Fibroblast of pulmonary artery (primary cell): Measurements from ENCODE around the gene BAK1.

Experiments
- DNase-seq: peaks from one replicate; pipeline ENCODE4 v3.0.0-alpha.2; 2010; ENCODE audit warnings: low read depth
- H3K4me3 ChIP-seq: replicated peaks from 2 replicates; pipeline ENCODE4 v1.5.1; 2011; ENCODE audit warnings: low read depth, mild to moderate bottlenecking, control low read depth, low read length, moderate library complexity
- TF ChIP-seq, protein P1 (sequence below): IDR thresholded peaks from 2 replicates; pipeline ENCODE4 v1.5.1; 2011; ENCODE audit warnings: mild to moderate bottlenecking, control low read depth, low read length, inconsistent platforms; ENCODE audit errors: missing control alignments

BAK1 gene

DNA sequence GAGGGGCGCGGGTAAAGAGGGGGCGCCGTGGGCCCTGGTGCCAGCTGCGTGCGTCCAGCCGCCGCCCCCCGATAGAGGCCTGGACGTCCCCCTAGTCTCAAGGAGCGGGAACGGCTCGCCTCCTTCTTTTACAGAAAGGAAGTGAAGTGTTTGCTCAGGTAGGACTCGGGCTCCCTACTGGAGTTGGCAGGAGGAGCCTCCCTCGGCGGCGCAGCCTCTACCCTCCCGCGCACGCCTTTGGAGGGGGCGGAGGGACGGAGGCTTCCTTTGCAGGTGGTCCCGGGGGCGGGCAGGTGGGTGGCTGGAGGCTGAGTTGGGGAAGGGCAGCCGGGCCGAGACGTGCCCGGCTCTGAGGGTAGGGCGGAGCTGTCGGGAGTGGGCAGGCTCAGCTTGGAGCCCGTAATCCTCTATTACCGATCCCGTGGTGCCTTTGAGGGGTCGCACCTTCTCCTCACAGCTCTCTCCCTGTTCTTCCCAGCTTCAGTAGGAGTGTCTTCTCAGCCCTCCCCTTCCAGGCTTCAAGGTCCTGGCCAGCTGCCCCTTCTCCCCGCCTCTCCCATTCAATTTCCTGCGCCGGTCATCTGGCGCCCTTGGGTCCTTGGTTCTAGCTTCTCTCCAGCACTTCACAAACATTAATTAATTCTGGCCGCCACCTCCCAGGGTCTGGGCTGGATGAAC is 41.8 kb upstream of the BAK1 start:
- H3K4me3 ChIP-seq, result peak overlapping the region; percentile 63
- TF ChIP-seq, protein P1, sequence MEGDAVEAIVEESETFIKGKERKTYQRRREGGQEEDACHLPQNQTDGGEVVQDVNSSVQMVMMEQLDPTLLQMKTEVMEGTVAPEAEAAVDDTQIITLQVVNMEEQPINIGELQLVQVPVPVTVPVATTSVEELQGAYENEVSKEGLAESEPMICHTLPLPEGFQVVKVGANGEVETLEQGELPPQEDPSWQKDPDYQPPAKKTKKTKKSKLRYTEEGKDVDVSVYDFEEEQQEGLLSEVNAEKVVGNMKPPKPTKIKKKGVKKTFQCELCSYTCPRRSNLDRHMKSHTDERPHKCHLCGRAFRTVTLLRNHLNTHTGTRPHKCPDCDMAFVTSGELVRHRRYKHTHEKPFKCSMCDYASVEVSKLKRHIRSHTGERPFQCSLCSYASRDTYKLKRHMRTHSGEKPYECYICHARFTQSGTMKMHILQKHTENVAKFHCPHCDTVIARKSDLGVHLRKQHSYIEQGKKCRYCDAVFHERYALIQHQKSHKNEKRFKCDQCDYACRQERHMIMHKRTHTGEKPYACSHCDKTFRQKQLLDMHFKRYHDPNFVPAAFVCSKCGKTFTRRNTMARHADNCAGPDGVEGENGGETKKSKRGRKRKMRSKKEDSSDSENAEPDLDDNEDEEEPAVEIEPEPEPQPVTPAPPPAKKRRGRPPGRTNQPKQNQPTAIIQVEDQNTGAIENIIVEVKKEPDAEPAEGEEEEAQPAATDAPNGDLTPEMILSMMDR, result no peak
- DNase-seq, result no peak

DNA sequence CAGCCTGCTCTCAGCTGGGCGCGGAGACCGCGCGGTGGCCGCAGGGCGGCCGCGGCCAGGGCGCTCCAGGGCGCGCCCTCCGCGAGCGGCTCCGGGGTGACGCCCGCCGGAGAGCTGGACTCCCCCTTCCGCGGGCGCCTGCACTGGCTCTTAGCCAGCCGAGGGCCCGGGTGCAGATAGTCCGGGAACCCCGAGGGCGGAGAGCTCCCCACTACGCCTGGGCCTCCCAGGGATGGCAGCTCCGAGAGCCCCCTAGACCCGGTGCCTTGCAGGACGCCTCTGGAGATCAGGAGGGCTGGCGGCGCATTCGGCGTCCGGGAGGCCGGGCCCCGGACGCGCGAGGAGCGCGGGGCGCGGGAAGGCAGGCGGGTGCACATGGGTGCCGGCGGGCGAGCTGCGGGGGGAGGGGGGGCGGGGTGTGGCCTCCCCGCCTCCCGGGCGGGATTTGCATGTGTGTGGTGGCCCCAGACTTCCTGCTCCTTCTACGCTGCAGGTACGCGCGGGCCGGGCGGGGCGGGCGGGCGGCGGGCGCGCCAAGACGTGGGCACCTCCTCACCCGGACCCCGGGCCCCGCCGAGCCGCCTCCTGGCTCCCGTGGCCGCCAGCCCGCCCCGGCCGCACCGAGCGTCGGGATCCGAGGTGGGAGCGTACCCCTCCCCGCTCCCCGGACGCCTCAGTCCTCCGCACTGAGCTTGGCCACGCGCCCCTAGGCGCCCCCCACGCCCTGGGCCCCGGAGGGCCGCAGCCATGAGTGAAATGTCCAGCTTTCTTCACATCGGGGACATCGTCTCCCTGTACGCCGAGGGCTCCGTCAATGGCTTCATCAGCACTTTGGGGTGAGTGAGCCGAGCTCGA is 41.0 kb upstream of the BAK1 start, which contains the start of gene ITPR3:
TSS of gene ITPR3 (plus strand) at position 467 of the 855 bp plus-strand sequence. CDS start at position 748, 281 bp downstream.
- DNase-seq, result no peak
- peak within 1 kb of the TSS; percentile 63 for H3K4me3 ChIP-seq
- TF ChIP-seq, protein P1, result no peak

DNA sequence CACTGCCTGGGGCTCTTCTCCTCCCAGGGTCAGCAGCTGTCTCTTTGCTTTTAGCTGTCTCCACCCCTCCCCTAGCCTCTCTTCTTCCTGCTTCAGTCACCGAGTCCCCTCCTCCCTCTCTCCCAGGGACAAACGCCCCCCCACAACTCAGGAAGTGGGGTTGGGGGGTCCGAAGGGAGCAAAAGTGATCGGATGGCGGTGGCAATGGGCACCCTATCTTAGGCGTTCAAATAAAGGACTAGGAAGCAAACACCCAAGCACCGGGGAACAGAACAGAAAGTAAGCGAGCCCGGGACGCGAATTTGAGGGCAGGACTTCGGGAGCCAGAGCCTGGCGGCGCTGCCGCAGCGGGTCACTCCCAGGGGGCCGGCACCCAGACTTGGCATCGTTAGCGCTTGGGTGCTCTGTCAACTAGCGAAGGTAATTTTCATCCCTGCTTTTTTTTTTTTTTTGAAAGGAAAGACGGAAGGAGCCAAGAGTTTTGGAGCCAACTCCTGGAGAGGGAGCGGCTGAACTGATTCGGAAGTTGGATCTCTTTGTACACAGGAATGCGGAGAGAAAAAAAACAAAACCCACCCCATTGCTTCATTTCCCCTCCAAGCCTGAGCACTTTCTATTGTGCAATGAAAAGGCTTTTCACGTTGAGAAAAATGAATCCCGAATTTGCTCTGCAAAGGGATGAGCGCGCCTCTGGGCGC is 40.2 kb upstream of the BAK1 start:
- peak overlapping the region; percentile 63 for H3K4me3 ChIP-seq
- TF ChIP-seq, protein P1, result no peak
- DNase-seq, result peak; percentile 92

DNA sequence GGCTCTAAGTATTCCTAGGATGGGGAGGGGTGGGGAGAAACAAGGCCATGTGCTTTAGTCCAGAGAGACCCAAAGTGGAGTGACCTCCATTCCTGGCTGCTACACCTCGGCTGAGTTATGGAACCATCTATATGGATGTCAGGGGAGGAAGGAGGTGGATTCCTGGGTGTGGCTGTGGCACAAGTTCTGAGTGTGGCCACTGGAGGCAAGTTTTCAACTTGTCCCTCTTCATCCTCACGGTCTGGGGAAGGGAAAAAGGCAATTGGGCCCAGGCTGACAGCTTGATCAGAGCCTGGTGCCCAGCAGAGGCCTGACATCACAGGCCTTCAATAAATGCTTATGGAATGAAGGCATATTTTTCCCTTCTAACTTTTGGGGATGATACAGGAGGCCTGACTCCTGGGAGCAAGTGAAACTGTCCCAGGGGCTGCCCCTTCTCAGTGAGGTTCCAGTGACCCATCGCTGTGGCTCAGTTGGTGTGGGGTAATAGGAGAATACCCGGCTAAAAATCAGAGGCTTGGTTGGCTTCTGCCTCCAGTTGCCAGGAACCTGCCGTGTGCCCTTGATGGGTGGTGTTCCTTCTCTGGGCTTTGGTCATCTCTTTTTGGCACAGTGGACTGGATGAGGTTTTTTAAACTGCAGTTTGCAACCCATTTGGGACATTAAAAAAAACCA is 39.2 kb upstream of the BAK1 start:
- H3K4me3 ChIP-seq, result no peak overlapping the region
- DNase-seq, result no peak
- TF ChIP-seq, protein P1, result no peak

DNA sequence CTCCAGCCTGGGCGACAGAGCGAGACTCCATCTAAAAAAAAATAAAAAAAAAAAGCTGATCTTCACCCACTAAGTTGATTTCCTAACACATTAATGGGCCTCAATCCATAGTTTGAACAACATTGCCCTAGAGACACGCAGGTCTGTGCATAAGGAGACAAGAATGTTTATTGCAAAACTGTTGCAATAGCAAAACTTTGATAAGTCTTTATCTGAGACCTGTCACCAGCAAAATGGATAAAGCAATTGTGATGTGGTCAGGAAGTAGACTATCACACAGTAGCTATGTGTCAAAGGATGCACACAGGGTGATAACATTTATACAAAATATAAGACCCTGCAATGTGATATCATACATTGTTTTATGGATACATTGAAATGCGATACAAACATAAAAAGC is 36.8 kb upstream of the BAK1 start:
- H3K4me3 ChIP-seq, result no peak overlapping the region
- TF ChIP-seq, protein P1, result no peak
- DNase-seq, result peak; percentile 86

DNA sequence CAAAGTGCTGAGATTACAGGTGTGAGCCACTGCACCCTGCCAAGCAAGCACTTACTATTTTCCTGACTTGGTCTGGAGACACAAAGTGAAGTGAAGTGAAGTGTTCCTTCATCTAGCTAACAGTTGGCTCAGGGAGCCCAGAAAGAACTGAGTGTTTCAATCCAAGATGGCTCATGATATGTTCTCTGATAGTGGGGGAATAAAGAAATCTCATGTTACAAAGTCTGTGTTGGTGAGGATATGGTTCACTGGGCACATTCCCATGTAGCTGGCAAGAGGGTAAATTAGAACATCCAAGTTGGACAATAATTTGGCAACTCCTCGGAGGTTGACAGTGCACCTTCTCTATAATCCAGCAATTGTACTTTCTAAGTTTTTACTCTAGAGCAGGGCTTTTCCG is 36.0 kb upstream of the BAK1 start:
- no peak overlapping the region for H3K4me3 ChIP-seq
- TF ChIP-seq, protein P1, result no peak
- no peak for DNase-seq
